Brain microvascular endothelial cell (primary cell): ENCODE results near the gene MLLT1.

Experiments
- DNase-seq: peaks from one replicate; pipeline ENCODE4 v3.0.0-alpha.2; 2020
- H3K27ac ChIP-seq: fragments of 250-450 bp; sonication (Bioruptor Pico); 2 replicates; pipeline ENCODE4 v1.5.1; 2020; ENCODE audit warnings: mild to moderate bottlenecking, moderate library complexity
- H3K27me3 ChIP-seq: fragments of 250-450 bp; sonication (Bioruptor Pico); replicated peaks from 2 replicates; pipeline ENCODE4 v1.5.1; 2020; ENCODE audit warnings: mild to moderate bottlenecking
- H3K36me3 ChIP-seq: fragments of 250-450 bp; sonication (Bioruptor Pico); replicated peaks from 2 replicates; pipeline ENCODE4 v1.5.1; 2020; ENCODE audit warnings: mild to moderate bottlenecking
- H3K4me3 ChIP-seq: 2 replicates; pipeline ENCODE4 v1.5.1; 2011; ENCODE audit warnings: low read depth, mild to moderate bottlenecking, control low read depth, low read length, moderate library complexity
- in situ Hi-C: cut with HindIII; loops from 2 replicates; pipeline ENCODE4 v1.10.0; 2017; ENCODE audit warnings: low sequenced_read_pairs, low pct_ligation_motif_present
- TF ChIP-seq, protein P1 (sequence below): IDR thresholded peaks from 2 replicates; pipeline ENCODE4 v1.5.1; 2011; ENCODE audit warnings: low read depth, mild to moderate bottlenecking, moderate library complexity, low read length, control low read depth, inconsistent platforms; ENCODE audit errors: missing control alignments

The MLLT1 gene

DNA sequence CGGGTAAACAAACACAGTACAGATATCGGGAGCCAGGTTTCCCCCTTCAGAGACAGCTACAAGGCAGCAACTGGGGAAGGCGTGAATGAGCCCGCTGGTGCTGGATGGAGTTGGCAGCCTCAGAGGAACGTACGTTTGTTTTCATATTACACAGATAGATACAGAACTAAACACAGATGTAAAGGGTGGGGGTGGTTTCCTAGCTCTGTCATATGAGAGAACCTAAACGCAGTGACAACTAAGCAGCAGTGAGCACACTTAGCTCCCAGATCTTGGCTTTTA, 32.8 kb downstream of the MLLT1 start:
- H3K36me3 ChIP-seq = peaks cover 4% of the 10 kb centered on the region
- TF ChIP-seq, protein P1, sequence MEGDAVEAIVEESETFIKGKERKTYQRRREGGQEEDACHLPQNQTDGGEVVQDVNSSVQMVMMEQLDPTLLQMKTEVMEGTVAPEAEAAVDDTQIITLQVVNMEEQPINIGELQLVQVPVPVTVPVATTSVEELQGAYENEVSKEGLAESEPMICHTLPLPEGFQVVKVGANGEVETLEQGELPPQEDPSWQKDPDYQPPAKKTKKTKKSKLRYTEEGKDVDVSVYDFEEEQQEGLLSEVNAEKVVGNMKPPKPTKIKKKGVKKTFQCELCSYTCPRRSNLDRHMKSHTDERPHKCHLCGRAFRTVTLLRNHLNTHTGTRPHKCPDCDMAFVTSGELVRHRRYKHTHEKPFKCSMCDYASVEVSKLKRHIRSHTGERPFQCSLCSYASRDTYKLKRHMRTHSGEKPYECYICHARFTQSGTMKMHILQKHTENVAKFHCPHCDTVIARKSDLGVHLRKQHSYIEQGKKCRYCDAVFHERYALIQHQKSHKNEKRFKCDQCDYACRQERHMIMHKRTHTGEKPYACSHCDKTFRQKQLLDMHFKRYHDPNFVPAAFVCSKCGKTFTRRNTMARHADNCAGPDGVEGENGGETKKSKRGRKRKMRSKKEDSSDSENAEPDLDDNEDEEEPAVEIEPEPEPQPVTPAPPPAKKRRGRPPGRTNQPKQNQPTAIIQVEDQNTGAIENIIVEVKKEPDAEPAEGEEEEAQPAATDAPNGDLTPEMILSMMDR = no peak
- H3K27me3 ChIP-seq = no peaks in the 10 kb centered on the region
- in situ Hi-C loops = no loop called here
- DNase-seq = no peak
- no peak overlapping the region for H3K4me3 ChIP-seq
- no peak overlapping the region for H3K27ac ChIP-seq

DNA sequence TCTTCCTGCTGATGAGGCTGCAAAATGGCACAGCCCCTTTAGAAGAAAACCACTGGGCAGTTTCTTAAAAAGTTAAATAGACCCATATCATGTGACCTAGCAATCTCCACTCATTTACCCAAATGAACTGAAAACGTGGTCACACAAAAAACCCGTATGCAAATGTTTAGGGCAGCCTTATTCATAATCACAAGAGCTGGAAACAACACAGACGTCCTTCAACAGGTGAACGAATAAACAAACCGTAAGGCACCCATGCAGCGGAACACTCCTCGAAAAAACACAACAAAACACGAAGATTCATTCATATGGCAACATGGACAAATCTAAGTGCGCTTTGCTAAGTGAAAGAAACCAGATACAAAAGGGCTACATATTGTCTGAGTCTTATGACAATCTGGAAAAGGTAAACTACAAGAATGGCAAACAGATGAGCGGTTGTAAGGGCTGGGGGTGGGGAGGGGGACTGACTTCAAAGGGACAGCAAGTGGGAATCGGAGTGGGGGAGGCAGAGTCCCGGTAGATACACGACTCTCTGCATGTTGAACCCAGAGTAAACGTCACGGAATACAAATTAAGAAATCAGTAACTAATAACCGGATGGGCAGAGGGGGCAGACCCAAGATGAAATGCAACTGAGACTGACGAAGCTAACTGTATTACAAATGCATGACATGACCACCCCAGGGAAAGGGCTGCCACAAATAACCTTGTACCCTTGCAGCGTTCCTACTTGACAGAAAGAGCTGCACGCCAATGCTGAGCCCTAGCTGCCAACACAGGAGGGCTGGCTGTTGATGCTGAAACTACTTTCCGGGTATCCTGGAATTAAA, 33.4 kb downstream of the MLLT1 start:
- H3K36me3 ChIP-seq = peaks cover 4% of the 10 kb centered on the region

DNA sequence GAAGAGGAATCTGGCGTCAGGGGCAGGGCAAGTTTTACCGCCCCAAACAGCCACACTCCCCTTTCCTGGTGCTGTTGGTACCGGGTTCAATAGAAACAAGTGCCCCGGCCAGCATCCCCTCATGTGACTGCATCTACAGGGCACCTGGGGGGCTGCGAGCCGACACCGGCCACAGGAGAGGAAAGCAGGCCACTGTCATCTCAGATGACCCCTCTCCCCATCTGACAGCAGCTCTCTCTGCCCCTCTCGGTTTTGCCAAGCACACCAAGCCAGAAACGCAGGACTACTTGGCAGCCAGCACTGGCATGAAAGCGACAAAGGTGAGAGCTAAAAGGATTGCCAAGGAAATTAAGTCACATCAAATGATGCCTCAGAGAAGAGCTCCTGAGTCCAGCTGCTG, 37.1 kb downstream of the MLLT1 start:
- TF ChIP-seq, protein P1 = no peak
- Histone ChIP-seq H3K36me3 (no peaks in the 10 kb centered on the region), H3K4me3 (no peak overlapping the region), H3K27ac (no peak overlapping the region), H3K27me3 (no peaks in the 10 kb centered on the region)
- DNase-seq = no peak
- in situ Hi-C loops = no loop called here

More for the DNA sequence above, 33.4 kb downstream of the MLLT1 start:
- TF ChIP-seq, protein P1 = no peak
- in situ Hi-C loops = no loop called here
- Histone ChIP-seq H3K27ac (no peak overlapping the region), H3K27me3 (no peaks in the 10 kb centered on the region), H3K4me3 (no peak overlapping the region)
- DNase-seq = no peak

DNA sequence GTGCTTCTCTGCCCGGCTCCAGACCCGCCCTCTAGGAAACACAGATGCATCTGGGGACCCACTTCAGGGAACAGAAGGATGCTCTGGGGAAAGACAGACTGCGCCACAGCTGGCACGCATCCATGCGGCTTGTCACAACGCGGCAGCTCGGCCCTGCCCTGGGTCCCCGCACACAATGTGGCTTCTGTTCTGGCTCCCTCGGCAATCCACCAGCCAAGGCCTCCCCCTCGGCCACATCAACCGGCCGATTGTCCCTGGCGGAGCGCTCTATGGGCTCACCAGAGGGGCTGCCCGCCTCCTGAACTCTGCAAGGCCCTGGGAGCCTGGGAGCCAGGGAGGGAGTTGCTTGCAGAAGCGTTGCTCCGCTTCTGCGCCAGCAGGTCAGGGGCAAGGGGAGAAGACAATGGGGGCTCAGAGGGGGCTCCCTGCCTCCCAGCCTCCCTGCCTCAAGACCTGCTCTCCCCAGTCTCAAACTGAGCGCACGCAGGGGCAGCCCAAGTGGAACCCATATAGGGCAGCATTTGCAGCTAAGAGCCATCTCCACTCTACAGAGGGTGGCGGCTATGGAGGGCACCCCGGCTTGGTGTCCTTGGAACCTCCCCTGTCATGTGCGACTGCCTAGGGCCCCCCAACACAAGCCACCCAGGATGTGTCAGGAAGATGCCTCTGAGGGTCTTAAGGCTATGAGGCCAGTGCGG, 37.9 kb downstream of the MLLT1 start:
- no peaks in the 10 kb centered on the region for H3K36me3 ChIP-seq
- no peaks in the 10 kb centered on the region for H3K27me3 ChIP-seq
- in situ Hi-C loops = no loop called here
- no peak overlapping the region for H3K4me3 ChIP-seq
- TF ChIP-seq, protein P1 = no peak
- no peak for DNase-seq
- H3K27ac ChIP-seq = no peak overlapping the region

DNA sequence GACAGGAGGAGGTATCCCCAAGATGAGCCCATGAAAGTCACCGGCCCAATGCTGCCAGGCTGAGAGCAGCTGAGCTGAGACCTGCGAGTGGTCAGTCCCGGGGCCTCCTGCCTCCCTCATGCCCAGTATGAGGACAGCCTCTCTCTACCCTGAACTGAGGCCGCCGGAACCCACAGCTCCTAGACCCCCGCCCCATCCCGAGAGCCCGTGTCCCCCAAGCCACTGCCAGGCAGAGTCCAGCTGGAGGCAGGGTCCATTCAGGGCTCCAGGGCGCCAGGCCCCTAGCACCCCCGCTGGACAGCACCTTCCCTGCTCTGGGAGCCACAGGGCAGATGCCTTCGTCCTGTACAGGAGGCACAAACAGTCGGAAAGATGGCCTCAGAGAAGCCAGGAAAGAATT, 38.7 kb downstream of the MLLT1 start:
- no peak overlapping the region for H3K27ac ChIP-seq
- no peaks in the 10 kb centered on the region for H3K36me3 ChIP-seq
- TF ChIP-seq, protein P1 = no peak
- in situ Hi-C loops = no loop called here
- H3K27me3 ChIP-seq = no peaks in the 10 kb centered on the region
- H3K4me3 ChIP-seq = no peak overlapping the region
- no peak for DNase-seq
